K562 (cell line): Measurements from ENCODE around the gene FOSL2. TPM values are rescaled to one million over a fixed set of nuclear protein-coding genes. Genes with fewer than 3 reads are reported as not detected.

Source experiments
- DPF2 ChIP-seq: fragments of 450-650 bp; IDR thresholded peaks from 2 replicates; pipeline ENCODE4 v1.6.1; 2016
- KAT2B ChIP-seq: IDR thresholded peaks from one replicate; pipeline ENCODE4 v1.6.1; 2012; ENCODE audit warnings: low read depth, mild to moderate bottlenecking, control low read depth, inconsistent platforms, low read length, moderate library complexity
- MAFF ChIP-seq: IDR thresholded peaks from 2 replicates; pipeline ENCODE4 v1.6.1; 2012; ENCODE audit warnings: low read length, improper control_type of control experiment
- MEF2D ChIP-seq: conservative IDR thresholded peaks from 2 replicates; pipeline ENCODE4 v1.6.1; 2016; ENCODE audit warnings: low read depth, missing genetic modification characterization, missing compliant biosample characterization
- POLR3G ChIP-seq: IDR thresholded peaks from 2 replicates; pipeline ENCODE4 v1.6.1; 2011; ENCODE audit not compliant: insufficient read length, insufficient replicate concordance; ENCODE audit errors: extremely low read depth
- polyA plus RNA-seq, 8 experiments: library from polyadenylated mRNA; depleted of rRNA in 4 of 8; stranded (reverse) in 5 of 8; unstranded in 3 of 8; fragments of >200 nt; fragmentation: Nextera tagmentation in 2 of 8; fragmentation: Illumina TruSeq in 1 of 8; extraction: Ambion mirVana in 2 of 8; extraction: Trizol in 1 of 8; gene quantifications; 2 replicates each; pipeline versions ENCODE4 v1.2.1 to v1.2.3, GENCODE V29; 2011 to 2014; ENCODE audit warnings: inconsistent platforms in 1 of 8, missing spikeins in 1 of 8
- total RNA-seq, 7 experiments: library from RNA; depleted of rRNA in 6 of 7; stranded (reverse); fragments of >200 nt in 6 of 7; fragmentation: Illumina TruSeq in 2 of 7; extraction: Trizol in 2 of 7; gene quantifications; 2 replicates each; pipeline versions ENCODE4 v1.2.1 to v1.2.3, GENCODE V29; 2011 to 2021; ENCODE audit warnings: low replicate concordance in 1 of 7
- TF ChIP-seq, protein P1 (sequence below), 2 experiments: fragments of 450-650 bp in 1 of 2; sonication (generic) in 1 of 2; formaldehyde crosslinking; conservative IDR thresholded peaks; 2 replicates each; pipeline versions ENCODE4 v1.4.0 to v1.8.1; 2020 to 2022; ENCODE audit warnings: mild to moderate bottlenecking in 1 of 2, missing genetic modification reagents in 1 of 2
- TF ChIP-seq, protein P2 (sequence below): IDR thresholded peaks from 2 replicates; pipeline ENCODE4 v1.6.1; 2011; ENCODE audit not compliant: insufficient read length; ENCODE audit errors: extremely low read depth
- TF ChIP-seq, protein P3 (sequence below): sonication (generic); formaldehyde crosslinking; IDR thresholded peaks from 2 replicates; pipeline ENCODE4 v1.8.0; 2022; ENCODE audit warnings: mild to moderate bottlenecking, missing genetic modification reagents

Gene FOSL2
- total and polyA plus RNA-seq, 9 of the 15 experiments (the other 6 are each of a cell fraction or from before 2014, with no cell fraction given), result 0.04 to 2.9 (median 0.80) TPM

DNA sequence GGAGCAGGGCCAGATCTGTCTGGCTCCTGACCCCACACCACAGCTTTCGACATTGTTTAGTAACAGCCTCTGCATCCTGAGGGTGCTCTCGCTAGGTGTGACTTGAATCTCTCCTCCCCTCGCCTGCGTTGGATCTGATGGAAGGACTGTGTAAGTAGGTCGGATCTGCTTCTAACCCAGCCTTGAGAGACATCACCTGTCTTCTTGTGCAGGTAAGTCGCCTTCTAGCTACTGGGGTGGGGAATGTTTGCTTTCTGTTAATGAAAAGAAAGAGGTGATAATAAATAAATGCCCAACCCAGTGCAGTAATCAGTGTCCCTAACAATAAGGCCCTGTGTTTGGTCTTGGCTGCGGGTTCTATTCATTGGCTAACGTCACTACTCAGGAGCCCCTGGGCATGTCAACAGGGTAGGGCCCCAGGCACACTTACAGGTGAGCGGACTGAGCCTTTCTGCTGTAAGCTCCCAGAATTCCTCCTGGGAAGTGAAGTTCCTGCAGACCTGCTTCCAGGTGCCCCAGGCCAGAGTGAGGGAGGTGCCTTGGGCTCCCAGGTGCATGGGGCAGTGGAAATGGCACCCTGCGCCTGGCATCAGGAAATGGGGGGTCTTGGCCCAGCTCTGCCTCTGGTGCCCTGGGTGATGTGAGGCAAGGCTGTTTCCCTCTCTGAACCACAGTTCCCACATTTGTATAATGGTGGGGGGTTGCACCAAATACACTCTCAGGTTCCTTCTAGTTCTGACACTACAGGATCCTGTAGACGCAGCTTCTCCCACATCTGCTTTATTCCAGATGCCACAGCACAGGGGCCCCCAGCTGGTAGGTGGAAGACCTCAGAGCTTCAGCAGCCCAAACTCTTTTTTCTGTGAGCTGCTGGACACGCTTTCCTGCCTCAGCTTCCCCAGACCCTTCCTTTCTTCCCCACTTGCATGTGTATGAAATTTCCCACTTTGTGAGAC is 11.2 kb upstream of the FOSL2 start (continued):
- TF ChIP-seq, protein P1, sequence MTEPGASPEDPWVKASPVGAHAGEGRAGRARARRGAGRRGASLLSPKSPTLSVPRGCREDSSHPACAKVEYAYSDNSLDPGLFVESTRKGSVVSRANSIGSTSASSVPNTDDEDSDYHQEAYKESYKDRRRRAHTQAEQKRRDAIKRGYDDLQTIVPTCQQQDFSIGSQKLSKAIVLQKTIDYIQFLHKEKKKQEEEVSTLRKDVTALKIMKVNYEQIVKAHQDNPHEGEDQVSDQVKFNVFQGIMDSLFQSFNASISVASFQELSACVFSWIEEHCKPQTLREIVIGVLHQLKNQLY (CRISPR knock-in tag; conservative IDR thresholded peaks at IDR 0.05), result no peak
- no peak for TF ChIP-seq MAFF
- TF ChIP-seq, protein P2, sequence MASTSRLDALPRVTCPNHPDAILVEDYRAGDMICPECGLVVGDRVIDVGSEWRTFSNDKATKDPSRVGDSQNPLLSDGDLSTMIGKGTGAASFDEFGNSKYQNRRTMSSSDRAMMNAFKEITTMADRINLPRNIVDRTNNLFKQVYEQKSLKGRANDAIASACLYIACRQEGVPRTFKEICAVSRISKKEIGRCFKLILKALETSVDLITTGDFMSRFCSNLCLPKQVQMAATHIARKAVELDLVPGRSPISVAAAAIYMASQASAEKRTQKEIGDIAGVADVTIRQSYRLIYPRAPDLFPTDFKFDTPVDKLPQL, result no peak
- TF ChIP-seq, protein P3, sequence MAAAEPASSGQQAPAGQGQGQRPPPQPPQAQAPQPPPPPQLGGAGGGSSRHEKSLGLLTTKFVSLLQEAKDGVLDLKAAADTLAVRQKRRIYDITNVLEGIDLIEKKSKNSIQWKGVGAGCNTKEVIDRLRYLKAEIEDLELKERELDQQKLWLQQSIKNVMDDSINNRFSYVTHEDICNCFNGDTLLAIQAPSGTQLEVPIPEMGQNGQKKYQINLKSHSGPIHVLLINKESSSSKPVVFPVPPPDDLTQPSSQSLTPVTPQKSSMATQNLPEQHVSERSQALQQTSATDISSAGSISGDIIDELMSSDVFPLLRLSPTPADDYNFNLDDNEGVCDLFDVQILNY, result no peak
- TF ChIP-seq POLR3G, result no peak
- TF ChIP-seq DPF2, result no peak
- TF ChIP-seq MEF2D (tag), result no peak
- TF ChIP-seq KAT2B, result no peak
